GM19397 (cell line): ENCODE results near the gene EIF2D.
"Not testable (repeated sequence)": the region's sequence is repeated elsewhere in the genome, so short reads cannot be mapped to it uniquely, and the experiment has no call there.

ENCODE experiments used
- ATAC-seq: cut with Tn5 transposase; IDR thresholded peaks from one replicate; pipeline ENCODE4 v1.9.1; 2021; ENCODE audit warnings: mild to moderate bottlenecking, moderate library complexity; ENCODE audit not compliant: unreplicated experiment

Gene EIF2D

GRCh38 chr1:206589206-206589605 is 23.1 kb downstream of the EIF2D start:
- ATAC-seq: no peak

GRCh38 chr1:206588492-206588891 is 23.8 kb downstream of the EIF2D start:
- ATAC-seq: no peak

- no peak for ATAC-seq
These were observed 24.4 kb downstream of the EIF2D start for GRCh38 chr1:206587904-206588303.

GRCh38 chr1:206586501-206587445 is 25.5 kb downstream of the EIF2D start:
- ATAC-seq: no peak

- no peak for ATAC-seq
These were observed 27.6 kb downstream of the EIF2D start for GRCh38 chr1:206584683-206585082.

GRCh38 chr1:206583707-206584648 is 28.3 kb downstream of the EIF2D start:
- no peak for ATAC-seq

GRCh38 chr1:206582971-206583706 is 29.1 kb downstream of the EIF2D start:
- no peak for ATAC-seq

- ATAC-seq: no peak
These were observed 29.7 kb downstream of the EIF2D start for GRCh38 chr1:206582537-206582936.

- ATAC-seq: no peak
These were observed 30.7 kb downstream of the EIF2D start for GRCh38 chr1:206581571-206581981.

- not testable (repeated sequence) for ATAC-seq
These were observed 31.2 kb downstream of the EIF2D start for GRCh38 chr1:206581114-206581497.

- no peak for ATAC-seq
These were observed 31.7 kb downstream of the EIF2D start for GRCh38 chr1:206580438-206581113.

- peak; percentile 75 for ATAC-seq
These were observed 32.4 kb downstream of the EIF2D start for GRCh38 chr1:206579747-206580437.

- no peak for ATAC-seq
These were observed 33.3 kb downstream of the EIF2D start for GRCh38 chr1:206578978-206579374.

GRCh38 chr1:206578068-206578977 is 33.9 kb downstream of the EIF2D start:
- ATAC-seq: no peak

- no peak for ATAC-seq
These were observed 34.6 kb downstream of the EIF2D start for GRCh38 chr1:206577626-206578025.

- ATAC-seq: no peak
These were observed 36.1 kb downstream of the EIF2D start for GRCh38 chr1:206575894-206576737.

GRCh38 chr1:206575165-206575893 is 36.9 kb downstream of the EIF2D start:
- ATAC-seq: no peak
